ENCODE measurements around the gene SEC22B.
"Not testable (repeated sequence)": the region's sequence is repeated elsewhere in the genome, so short reads cannot be mapped to it uniquely, and the experiment has no call there.

The SEC22B gene

DNA sequence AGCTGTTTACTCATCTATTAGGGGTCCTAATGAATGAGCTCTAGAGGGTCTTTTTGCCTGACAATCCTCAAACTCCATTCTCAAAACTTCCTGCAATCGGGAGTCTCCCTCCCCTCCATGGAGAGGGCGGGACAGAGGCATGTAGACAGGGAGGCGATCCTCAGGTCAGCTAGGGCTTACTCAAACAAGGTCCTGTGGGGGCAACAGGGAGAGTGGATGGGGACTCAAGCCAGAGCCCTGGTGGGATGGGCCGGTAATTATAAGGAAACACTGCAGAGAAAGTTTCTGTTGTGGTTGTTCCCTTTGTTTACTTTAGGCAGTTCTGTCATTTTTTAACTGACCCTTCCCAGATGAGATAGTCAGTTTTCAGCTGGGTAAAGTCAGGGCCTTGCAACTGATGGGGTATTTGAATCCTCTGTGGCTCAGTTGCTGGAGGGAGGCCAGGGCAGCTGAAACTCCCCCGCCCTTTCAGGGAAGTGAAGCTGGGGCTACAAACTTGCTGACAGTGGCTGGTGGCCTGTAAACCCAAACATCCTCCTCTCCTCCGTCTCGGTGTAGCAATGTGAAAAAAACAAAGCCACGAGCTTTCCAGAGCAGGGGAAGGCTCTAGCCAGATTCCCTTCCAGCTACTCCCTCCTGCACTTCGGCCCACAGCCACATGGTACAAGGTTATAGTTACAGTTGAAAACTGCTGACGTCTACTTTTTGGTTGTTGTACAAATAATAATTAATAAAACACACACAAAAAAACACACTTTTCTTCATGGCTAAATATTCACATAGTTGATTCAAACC lies 44.5 kb downstream of the SEC22B start:
- not testable (repeated sequence) for H3K4me1 ChIP-seq (ENCODE audit: control insufficient read depth, insufficient read depth, low read length); H3K9me3 ChIP-seq (ENCODE audit: control insufficient read depth, insufficient read depth, low read length); H3K4me3 ChIP-seq (ENCODE audit: low read length); H3K27ac ChIP-seq (ENCODE audit: low read length); DNase-seq (ENCODE audit: low read depth, low spot score); H3K27me3 ChIP-seq (ENCODE audit: control insufficient read depth, insufficient read depth, low read length); H3K36me3 ChIP-seq (ENCODE audit: control insufficient read depth, insufficient read depth, low read length)
- no CpG with 5 or more reads among the region's 10 CpGs for WGBS (ENCODE audit: insufficient coverage, insufficient read length)

DNA sequence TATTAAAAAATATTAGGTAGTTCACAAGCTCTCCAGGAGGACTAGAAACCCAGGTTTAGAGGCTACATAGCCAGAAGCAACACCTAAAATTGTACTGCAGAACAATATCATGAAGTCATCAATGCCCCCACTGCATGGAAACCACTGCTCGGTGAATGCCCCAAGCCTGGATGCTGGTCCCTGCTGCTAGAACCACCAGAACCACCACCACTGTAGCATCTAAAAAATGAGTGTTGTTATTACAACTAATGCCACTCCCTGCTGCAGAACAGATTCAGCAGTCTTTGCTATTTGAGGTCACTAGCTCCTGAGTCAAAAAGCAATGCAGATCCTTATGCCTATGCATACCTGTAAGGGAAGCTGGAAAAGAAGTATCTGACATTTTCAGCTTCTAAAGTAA lies 48.4 kb downstream of the SEC22B start:
- not testable (repeated sequence) for H3K27me3 ChIP-seq (ENCODE audit: control insufficient read depth, insufficient read depth, low read length); H3K9me3 ChIP-seq (ENCODE audit: control insufficient read depth, insufficient read depth, low read length); H3K4me3 ChIP-seq (ENCODE audit: low read length); DNase-seq (ENCODE audit: low read depth, low spot score); H3K27ac ChIP-seq (ENCODE audit: low read length); H3K4me1 ChIP-seq (ENCODE audit: control insufficient read depth, insufficient read depth, low read length); H3K36me3 ChIP-seq (ENCODE audit: control insufficient read depth, insufficient read depth, low read length)
- WGBS (ENCODE audit: insufficient coverage, insufficient read length) = no CpG with 5 or more reads among the region's 1 CpG

DNA sequence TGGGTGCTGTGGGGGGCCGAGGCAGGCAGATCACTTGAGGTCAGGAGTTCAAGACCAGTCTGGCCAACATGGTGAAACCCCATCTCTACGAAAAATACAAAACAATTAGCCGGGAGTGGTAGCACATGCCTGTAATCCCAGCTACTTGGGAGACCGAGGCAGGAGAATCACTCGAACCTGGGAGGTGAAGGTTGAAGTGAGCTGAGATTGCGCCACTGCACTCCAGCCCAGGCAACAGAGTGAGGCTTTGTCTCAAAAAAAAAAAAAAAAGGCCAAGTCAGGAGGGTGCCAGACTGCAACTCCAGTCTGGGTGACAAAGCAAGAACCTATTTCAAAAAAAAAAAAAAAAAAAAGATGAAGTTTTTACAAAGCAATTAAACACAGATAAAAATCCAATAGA lies 50.1 kb downstream of the SEC22B start:
- not testable (repeated sequence) for H3K4me3 ChIP-seq (ENCODE audit: low read length); DNase-seq (ENCODE audit: low read depth, low spot score); H3K4me1 ChIP-seq (ENCODE audit: control insufficient read depth, insufficient read depth, low read length); H3K27me3 ChIP-seq (ENCODE audit: control insufficient read depth, insufficient read depth, low read length); H3K9me3 ChIP-seq (ENCODE audit: control insufficient read depth, insufficient read depth, low read length); H3K36me3 ChIP-seq (ENCODE audit: control insufficient read depth, insufficient read depth, low read length); H3K27ac ChIP-seq (ENCODE audit: low read length)
- no CpG with 5 or more reads among the region's 6 CpGs for WGBS (ENCODE audit: insufficient coverage, insufficient read length)

DNA sequence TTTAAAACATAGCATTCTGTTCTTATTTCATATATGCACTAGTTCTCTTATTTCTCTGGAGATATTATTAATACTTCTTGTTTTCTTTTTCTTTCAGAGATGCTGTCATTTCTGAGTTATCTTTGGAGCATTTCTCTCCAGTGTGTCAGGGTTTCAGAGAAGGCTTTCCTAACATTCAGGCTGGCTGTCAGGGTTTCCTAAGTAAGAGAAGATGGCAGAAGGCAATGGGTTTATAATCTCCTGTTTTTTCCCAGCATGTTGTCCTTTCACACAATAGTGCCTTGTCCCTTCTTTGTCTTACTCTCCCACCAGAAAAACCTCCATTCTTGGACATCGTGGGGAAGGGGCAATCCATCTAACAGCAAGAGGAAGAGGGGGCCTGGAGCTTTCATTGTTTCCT lies 51.7 kb downstream of the SEC22B start:
- not testable (repeated sequence) for H3K9me3 ChIP-seq (ENCODE audit: control insufficient read depth, insufficient read depth, low read length); H3K27me3 ChIP-seq (ENCODE audit: control insufficient read depth, insufficient read depth, low read length); H3K27ac ChIP-seq (ENCODE audit: low read length); H3K36me3 ChIP-seq (ENCODE audit: control insufficient read depth, insufficient read depth, low read length); H3K4me1 ChIP-seq (ENCODE audit: control insufficient read depth, insufficient read depth, low read length); H3K4me3 ChIP-seq (ENCODE audit: low read length); DNase-seq (ENCODE audit: low read depth, low spot score)
- no CpG with 5 or more reads among the region's 1 CpG for whole genome bisulfite sequencing (ENCODE audit: insufficient coverage, insufficient read length)

DNA sequence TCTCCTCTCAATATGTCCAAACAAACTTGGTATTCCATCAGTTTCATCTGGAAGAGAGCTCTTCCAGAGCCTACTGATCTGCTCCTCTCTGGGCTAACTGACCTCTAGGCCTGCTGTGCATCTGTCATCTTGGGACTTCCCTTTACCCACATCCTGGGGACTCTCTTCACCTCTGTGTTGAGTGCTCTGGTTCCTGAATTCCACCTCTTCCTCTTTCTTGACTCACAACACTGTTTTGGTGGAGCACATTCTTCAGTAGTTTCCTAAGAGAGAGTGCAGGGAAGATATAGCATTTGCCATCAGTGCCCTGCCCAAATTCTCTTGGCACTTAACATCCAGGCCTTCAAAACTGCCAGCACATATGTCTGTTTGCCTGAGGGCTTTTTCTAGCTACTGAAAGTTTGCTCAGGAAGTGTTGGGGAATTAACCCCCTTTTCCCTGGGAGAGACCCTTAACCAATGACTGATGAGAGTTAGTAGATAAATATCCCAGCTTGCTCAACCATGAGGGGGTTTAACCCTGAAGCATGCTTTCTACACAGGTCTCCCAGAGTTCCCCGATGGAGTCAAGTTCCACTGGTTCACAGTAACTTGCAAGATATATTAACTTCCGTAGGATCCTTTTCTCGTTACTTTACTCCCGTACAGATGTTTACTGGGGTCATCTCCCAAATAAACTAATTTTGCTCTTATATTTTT lies 52.4 kb downstream of the SEC22B start:
- WGBS (ENCODE audit: insufficient coverage, insufficient read length) = no CpG with 5 or more reads among the region's 4 CpGs
- DNase-seq (ENCODE audit: low read depth, low spot score); H3K27ac ChIP-seq (ENCODE audit: low read length): not testable (repeated sequence)

DNA sequence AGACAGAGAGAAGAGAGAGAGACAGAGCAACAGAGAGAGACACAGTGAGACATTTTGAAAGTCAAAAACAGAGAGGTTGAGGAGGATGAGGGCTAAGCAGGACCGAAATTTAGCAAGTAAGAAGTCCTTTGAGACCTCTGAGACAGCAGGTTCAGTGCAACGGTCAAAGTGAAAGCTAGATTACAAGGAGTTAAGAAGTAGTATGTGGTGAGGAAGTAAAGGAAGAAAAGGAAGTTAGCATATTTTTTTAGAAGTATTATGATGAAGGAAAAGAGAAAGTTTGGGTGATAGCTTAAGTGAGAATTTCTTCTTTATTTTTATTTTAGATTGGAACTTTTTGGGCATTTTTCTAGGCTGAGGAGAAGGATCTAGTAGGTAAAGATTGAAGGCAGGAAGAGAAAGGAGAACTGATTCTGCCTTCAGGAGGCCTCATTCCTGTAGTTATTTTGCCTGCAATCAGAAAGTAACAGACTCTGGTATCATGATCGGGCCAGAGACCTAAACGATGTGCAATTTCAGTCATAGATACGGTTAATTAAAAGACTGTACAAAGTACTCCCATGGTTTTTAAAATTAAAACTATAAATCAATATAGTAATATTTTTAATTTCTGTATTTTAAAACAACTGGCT lies 53.9 kb downstream of the SEC22B start:
- not testable (repeated sequence) for H3K36me3 ChIP-seq (ENCODE audit: control insufficient read depth, insufficient read depth, low read length); H3K4me1 ChIP-seq (ENCODE audit: control insufficient read depth, insufficient read depth, low read length); H3K27me3 ChIP-seq (ENCODE audit: control insufficient read depth, insufficient read depth, low read length); H3K27ac ChIP-seq (ENCODE audit: low read length); H3K4me3 ChIP-seq (ENCODE audit: low read length); DNase-seq (ENCODE audit: low read depth, low spot score); H3K9me3 ChIP-seq (ENCODE audit: control insufficient read depth, insufficient read depth, low read length)
- WGBS (ENCODE audit: insufficient coverage, insufficient read length) = no CpG with 5 or more reads among the region's 5 CpGs

More for the DNA sequence above, 52.4 kb downstream of the SEC22B start:
- H3K36me3 ChIP-seq (ENCODE audit: control insufficient read depth, insufficient read depth, low read length); H3K27me3 ChIP-seq (ENCODE audit: control insufficient read depth, insufficient read depth, low read length); H3K4me1 ChIP-seq (ENCODE audit: control insufficient read depth, insufficient read depth, low read length); H3K9me3 ChIP-seq (ENCODE audit: control insufficient read depth, insufficient read depth, low read length); H3K4me3 ChIP-seq (ENCODE audit: low read length): not testable (repeated sequence)

DNA sequence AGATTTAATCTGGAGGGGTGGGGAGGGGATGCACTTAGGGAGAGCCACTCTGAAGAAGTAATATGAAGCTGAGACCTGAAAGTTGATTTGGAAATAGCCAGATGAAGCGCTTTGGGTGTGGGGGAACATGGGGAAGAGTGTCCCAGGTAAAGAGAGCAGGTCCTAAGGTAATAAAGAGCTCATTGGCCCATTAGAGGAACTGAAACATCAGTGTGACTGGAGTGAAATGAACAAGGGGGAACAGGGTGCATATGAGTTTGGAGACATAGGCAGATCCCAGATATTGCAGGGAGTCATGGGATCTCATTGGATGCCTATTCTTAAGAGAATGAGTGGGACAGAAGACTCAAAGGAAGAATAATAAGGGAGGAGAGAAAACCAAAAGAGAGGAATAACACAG lies 54.5 kb downstream of the SEC22B start:
- not testable (repeated sequence) for H3K36me3 ChIP-seq (ENCODE audit: control insufficient read depth, insufficient read depth, low read length); H3K4me1 ChIP-seq (ENCODE audit: control insufficient read depth, insufficient read depth, low read length); H3K9me3 ChIP-seq (ENCODE audit: control insufficient read depth, insufficient read depth, low read length); H3K4me3 ChIP-seq (ENCODE audit: low read length); DNase-seq (ENCODE audit: low read depth, low spot score); H3K27me3 ChIP-seq (ENCODE audit: control insufficient read depth, insufficient read depth, low read length); H3K27ac ChIP-seq (ENCODE audit: low read length)
- no CpG with 5 or more reads among the region's 1 CpG for WGBS (ENCODE audit: insufficient coverage, insufficient read length)

DNA sequence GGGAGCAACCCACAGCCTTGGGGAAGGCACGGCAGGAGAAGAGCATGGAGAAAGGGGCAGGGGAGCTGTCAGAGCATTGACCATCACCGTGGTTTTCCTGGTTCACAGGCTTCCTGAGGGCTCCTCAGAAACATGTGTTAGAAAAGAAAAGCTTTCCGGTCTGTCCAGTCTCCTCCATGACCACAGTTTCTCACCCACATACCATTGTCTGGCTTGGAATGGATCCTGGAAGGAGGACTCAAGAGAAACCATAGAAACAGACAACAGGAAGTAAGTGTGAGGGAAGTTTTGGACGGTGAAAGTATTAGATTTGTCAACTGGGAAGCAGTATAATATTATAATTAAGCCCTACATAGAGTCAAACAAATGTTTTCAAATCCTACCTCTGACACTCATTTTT lies 55.8 kb downstream of the SEC22B start:
- WGBS (ENCODE audit: insufficient coverage, insufficient read length) = no CpG with 5 or more reads among the region's 4 CpGs
- not testable (repeated sequence) for H3K27ac ChIP-seq (ENCODE audit: low read length)

DNA sequence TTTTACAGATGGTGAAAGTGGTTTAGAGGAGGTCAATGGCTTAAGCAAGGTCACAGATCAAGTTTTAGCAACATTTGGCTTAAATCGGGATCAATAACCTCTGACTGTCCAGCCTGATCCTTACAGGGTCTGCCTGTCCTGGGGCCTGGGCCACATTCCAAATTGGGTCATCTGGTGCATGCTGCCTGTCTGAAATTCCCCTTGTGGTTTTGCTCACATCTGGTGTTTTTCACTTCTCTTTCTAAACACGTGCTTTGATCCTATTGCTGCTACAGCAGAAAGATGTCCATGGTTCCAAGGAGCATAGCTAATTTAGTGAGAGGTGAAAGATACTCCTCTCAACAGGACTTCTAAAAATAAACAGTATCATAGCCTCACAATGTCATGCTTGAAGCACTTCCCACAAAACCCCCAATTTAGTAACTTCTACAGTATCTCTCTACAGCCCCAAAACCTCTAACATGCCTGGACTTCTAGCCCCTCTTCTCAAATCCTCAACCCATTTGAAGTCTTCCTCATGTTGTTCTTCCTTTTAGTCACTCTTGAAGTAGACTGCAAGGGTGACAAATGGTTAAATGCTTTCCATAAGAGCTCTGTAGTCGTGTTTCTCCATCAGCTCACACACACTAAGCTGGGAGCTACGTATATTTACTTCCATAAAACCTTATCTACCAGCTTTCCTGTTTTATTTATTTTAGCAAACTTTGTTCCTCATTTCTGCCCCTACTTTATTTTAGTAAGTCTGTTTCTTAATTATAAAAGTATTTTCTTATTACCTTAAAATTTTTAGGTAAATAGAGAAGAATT lies 58.7 kb downstream of the SEC22B start:
- WGBS (ENCODE audit: insufficient coverage, insufficient read length) = no CpG with 5 or more reads among the region's 4 CpGs
- not testable (repeated sequence) for H3K27ac ChIP-seq (ENCODE audit: low read length); DNase-seq (ENCODE audit: low read depth, low spot score)

More for the DNA sequence above, 55.8 kb downstream of the SEC22B start:
- not testable (repeated sequence) for H3K4me3 ChIP-seq (ENCODE audit: low read length); H3K9me3 ChIP-seq (ENCODE audit: control insufficient read depth, insufficient read depth, low read length); DNase-seq (ENCODE audit: low read depth, low spot score); H3K36me3 ChIP-seq (ENCODE audit: control insufficient read depth, insufficient read depth, low read length); H3K4me1 ChIP-seq (ENCODE audit: control insufficient read depth, insufficient read depth, low read length); H3K27me3 ChIP-seq (ENCODE audit: control insufficient read depth, insufficient read depth, low read length)

DNA sequence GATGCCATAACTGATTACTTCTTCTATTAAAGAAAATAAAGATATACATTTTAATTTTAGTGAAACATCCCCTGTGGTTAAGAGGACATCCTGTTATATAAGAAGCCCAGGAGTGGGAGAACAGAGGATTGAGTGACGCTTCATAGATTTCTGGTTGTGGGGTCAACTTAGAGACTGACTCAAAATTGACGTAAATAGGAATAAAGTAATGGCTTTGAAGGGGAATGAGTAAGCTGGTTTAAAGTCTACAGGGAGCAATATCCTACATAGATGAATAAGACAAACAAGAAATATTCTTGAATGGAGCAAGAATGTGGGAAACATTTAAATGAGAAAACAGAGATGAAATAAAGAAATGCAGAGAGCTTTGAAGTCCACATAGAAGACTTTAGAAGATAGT lies 60.2 kb downstream of the SEC22B start:
- H3K36me3 ChIP-seq (ENCODE audit: control insufficient read depth, insufficient read depth, low read length); H3K4me1 ChIP-seq (ENCODE audit: control insufficient read depth, insufficient read depth, low read length); DNase-seq (ENCODE audit: low read depth, low spot score); H3K27ac ChIP-seq (ENCODE audit: low read length); H3K9me3 ChIP-seq (ENCODE audit: control insufficient read depth, insufficient read depth, low read length); H3K27me3 ChIP-seq (ENCODE audit: control insufficient read depth, insufficient read depth, low read length); H3K4me3 ChIP-seq (ENCODE audit: low read length): not testable (repeated sequence)
- WGBS (ENCODE audit: insufficient coverage, insufficient read length) = no CpG with 5 or more reads among the region's 2 CpGs

More for the DNA sequence above, 58.7 kb downstream of the SEC22B start:
- H3K4me1 ChIP-seq (ENCODE audit: control insufficient read depth, insufficient read depth, low read length); H3K27me3 ChIP-seq (ENCODE audit: control insufficient read depth, insufficient read depth, low read length); H3K36me3 ChIP-seq (ENCODE audit: control insufficient read depth, insufficient read depth, low read length); H3K4me3 ChIP-seq (ENCODE audit: low read length); H3K9me3 ChIP-seq (ENCODE audit: control insufficient read depth, insufficient read depth, low read length): not testable (repeated sequence)
